HG03175 (cell line): ENCODE measurements around the gene SPAG9.

ENCODE experiments used
- ATAC-seq: cut with Tn5 transposase; IDR thresholded peaks from one replicate; pipeline ENCODE4 v1.9.1; 2021; ENCODE audit warnings: mild to moderate bottlenecking, moderate library complexity; ENCODE audit not compliant: unreplicated experiment

Gene SPAG9

DNA sequence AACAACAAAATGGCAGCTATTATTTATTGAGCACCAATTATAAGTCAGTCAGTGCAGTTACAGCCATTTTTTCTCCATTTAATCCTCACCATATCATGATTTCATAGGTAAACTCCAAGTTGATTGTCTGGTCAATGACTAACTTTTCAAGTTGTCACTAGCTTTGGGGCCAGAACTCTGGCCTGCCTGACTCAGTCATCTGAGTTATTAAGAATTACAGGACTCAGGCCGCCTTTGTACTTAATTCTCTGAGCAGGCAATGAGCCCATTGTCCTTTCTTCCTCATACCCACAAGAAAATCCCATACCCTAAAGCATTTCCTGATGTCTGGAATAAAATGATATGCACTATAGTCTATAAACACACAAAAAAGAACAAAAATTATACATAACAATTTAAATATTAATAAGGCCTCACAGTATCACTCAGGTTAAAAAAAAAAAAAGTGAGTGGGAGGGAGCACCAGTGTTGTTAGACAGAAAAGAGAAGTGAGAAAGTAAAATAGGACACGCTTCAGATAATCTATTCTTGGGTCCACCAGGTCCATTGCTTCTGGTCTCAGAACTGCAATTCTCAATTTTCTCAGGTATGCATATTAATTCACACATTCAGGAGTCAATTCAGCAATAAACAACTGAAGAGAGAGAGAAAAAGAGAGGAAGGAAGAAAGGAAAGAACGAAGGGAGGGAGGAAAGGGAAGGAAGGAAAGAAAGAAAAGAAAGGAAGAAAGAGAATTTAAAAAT lies 70.2 kb downstream of the SPAG9 start:
- ATAC-seq: peak; percentile 93

GRCh38 chr17:51046514-51047384 lies 73.9 kb downstream of the SPAG9 start:
- ATAC-seq: no peak

DNA sequence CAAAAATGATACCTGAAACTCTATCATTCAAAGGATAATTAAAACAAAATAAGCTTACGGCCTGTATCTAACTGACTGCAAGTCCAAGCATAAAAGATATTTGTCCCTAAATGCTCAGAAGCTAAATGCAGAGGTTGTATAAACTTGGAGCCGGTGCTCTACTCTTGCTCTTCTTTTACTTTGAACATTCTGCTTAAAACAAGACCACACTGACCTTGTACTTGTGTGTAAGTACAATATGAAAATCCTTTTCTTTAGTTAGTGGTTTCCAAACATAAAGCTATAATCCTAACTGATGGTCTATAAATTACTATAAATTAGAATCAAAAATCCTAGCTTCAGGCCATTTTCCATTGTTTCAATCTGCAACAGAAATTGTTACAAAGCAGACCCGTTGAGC lies 74.6 kb downstream of the SPAG9 start:
- no peak for ATAC-seq

GRCh38 chr17:51045621-51046020 lies 75.0 kb downstream of the SPAG9 start:
- ATAC-seq: no peak

- no peak for ATAC-seq
Observed at GRCh38 chr17:51044976-51045375, 75.7 kb downstream of the SPAG9 start.

- ATAC-seq: no peak
Observed at GRCh38 chr17:51036084-51036483, 84.6 kb downstream of the SPAG9 start.

- ATAC-seq: no peak
Observed at GRCh38 chr17:51035431-51035830, 85.2 kb downstream of the SPAG9 start.

- no peak for ATAC-seq
Observed at GRCh38 chr17:51034800-51035199, 85.9 kb downstream of the SPAG9 start.

DNA sequence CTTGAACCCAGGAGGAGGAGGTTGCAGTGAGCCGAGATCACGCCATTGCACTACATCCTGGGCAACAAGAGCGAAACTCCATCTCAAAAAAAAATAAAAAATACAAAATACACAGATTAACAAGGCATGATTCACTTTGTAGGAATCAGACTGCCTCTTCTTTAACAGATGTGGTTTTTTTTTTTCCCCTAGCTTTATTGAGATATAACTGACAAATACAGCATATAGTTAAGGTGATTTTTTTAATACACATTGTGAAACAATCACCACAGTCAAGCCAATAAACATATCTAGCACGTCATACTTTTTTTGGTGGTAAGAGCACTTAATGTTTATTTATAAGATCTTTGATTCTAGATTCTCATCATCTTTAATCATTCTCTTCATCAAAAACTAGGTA lies 87.8 kb downstream of the SPAG9 start:
- no peak for ATAC-seq

DNA sequence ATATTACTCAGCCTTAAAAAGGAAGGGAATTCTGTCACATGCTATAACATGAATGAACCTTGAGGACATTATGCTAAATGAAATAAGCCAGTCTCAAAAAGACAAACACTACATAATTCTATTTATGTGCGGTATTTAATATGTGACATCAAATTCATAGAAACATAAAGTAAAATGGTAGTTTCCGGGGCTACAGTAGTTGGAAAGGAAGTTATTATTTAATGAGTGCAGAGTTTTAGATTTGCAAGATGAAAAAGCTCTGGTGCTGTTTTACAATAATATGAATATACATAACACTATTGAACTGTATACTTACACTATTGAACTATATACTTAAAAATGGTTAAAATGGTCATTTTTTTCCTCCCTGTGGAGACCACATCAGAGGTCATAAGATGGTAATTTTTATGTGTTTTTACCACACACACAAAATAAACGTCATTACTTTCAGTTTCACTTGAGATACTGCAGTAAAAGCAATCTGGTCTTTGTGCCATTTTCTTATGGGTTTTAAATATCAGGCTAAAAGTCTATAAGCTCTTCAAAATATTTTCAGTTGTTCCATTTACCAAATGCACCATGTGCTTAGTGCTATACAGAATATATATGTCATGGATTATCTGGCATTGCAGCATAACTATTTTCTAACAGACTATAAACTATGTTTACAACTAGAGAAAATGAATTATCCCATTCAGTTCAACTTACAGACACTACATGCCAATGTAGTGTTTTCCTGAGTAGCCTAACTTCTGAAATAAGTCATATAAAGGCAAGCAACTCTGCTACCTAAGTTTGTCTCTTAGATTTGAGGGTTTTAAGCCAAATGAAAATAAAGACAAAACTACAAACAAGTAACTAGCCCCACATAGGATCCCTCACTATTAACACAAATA lies 90.9 kb downstream of the SPAG9 start:
- ATAC-seq: no peak

- ATAC-seq: no peak
Observed at GRCh38 chr17:51029142-51029541, 91.5 kb downstream of the SPAG9 start.

DNA sequence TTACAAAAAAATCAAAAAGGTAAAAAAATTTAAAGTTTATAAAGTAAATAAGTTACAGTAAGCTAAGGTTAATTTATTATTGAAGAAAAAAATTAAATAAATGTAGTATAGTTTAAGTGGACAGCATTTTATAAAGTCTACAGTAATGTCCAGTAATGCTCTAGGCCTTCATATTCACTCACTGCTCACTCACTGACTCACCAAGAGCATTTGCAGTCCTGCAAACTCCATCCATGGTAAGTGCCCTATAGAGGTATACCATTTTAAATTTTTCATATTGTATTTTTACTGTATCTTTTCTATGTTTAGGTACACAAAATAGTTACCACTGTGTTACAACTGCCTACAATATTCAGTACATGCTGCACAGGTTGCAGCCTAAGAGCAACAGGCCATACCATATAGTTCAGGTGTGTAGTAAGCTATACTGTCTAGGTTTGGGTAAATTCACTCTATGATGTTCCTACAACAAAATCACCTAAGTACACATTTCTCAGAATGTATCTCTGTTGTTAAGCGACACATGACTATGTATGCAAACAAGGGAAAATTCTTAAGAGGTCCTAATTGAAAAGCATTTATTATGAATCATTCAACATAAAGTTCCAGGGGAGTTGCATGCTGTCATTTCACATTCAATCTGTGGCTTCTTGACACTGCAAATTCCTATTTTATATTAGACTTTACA lies 92.3 kb downstream of the SPAG9 start:
- no peak for ATAC-seq

DNA sequence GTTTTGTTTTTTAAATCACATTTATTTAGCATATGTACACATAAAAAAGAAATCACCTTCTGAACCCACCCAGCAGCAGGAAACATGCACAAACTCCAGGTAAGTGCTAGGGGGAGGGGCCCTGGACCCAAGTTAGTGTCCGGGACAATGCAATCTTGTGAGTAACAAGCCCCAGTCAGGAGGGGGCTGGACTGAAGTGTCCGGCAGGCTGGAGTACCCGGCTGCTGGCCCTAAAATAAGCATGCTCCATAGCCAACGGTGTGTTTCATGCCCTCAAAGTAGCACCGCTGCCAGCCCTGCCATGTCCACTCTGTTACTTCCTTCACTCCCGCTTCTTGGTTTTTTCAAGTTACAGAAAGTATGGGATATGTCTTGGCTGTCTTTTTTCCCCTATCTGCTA lies 102.1 kb downstream of the SPAG9 start:
- no peak for ATAC-seq

- ATAC-seq: no peak
Observed at GRCh38 chr17:51017270-51017669, 103.4 kb downstream of the SPAG9 start.

DNA sequence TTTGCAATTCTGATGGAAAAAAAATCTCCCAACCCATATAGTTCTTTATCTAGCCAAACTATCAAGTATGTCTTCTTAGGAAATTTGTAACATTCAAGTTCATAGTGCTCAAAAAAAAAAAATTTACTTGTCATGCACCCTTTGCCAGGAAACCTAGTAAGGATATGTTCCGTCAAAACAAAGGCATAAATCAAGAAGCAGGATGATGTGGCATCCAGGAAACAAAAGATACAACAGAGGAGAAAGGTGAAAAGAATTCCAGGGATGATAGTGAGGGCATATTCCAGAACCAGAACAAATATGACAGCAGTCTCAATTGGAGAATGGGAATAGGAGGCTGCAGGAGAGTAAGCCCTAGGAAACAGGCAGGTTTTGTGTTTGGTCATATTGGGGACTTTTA lies 104.6 kb downstream of the SPAG9 start:
- no peak for ATAC-seq

DNA sequence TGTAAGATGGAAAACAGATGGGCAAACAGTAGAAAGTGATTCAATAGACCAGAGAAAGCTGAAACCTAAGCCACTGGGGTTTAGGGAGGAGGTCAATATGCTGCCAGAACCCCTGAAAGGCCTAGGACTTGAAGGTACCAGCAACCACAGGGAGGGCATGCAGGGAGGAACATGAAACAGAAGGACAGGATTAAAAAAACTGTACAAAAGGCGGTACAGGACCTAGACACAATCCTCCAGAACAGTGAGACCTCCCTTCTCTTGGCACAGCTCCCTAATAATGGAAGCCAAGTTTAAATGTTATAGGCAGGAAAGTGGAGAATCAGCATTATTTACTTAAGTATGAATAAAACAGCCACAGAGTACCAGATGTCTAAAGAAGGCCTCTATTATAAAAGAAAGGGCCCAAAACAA lies 105.5 kb downstream of the SPAG9 start:
- ATAC-seq: no peak

GRCh38 chr17:51014129-51014528 lies 106.5 kb downstream of the SPAG9 start:
- ATAC-seq: no peak

- no peak for ATAC-seq
Observed at GRCh38 chr17:51013322-51013721, 107.3 kb downstream of the SPAG9 start.

DNA sequence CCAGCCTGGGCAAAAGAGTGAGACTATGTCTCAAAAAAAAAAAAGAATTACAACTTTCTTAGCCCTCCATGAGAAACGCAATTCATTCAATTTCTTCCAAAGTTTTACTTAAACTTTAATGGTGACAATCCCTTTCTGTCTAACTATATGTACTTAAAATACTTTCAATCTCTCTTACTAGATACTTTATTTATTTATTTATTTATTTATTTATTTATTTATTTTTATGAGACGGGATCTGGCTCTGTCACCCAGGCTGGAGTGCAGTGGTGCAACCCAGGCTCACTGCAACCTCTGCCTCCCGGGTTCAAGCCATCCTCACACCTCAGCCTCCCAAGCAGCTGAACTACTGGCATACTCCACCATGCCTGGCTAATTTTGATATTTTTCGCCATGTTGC lies 108.1 kb downstream of the SPAG9 start:
- ATAC-seq: no peak

DNA sequence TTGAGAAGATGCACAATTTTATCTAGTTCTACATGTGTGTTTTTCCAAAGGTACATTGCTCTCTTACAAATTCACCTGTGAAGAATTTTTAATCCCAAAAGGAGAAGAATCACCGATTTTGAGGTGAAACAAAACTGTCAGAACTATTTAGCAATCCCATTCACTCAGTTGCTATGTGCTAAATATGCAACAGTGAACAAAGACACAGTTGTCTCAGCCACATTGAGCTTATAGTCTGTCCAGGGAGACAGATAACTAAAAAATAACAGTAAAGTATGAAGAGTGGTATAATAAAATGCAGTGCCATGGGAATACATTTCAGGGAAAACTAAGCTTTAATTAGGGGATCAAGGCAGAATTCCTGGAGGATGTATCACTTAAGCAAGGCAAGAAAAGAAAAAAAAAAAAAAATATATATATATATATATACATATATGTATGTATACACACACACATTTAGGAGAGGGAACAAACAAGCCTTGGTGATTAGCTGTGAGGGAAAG lies 110.4 kb downstream of the SPAG9 start:
- no peak for ATAC-seq
